ENCODE measurements around the gene TDO2. TPM values are rescaled to one million over a fixed set of nuclear protein-coding genes. Genes with fewer than 3 reads are reported as not detected.
"Not testable (repeated sequence)": the region's sequence is repeated elsewhere in the genome, so short reads cannot be mapped to it uniquely, and the experiment has no call there.

Gene TDO2
- total RNA-seq, 1 experiment from 2014 or later = 2.0 TPM

DNA sequence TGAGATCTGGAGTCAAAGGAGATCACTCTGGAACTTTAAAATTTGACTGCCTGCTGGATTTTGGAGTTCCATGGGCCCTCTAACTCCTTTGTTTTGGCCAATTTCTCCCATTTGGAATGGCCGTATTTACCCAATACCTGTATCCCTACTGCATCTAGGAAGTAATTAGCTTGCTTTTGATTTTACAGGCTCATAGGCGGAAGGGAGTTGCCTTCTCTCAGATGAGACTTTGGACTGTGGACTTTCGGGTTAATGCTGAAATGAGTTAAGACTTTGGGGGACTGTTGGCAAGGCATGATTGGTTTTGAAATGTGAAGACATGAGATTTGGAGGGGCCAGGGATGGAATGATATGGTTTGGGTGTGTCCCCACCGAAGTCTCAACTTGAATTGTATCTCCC is 31.1 kb downstream of the TDO2 start:
- H3K36me3 ChIP-seq (ENCODE audit: insufficient read depth, low read length); H3K4me3 ChIP-seq (ENCODE audit: low read length); H3K9me3 ChIP-seq (ENCODE audit: low read length); H3K27ac ChIP-seq (ENCODE audit: low read length); H3K9ac ChIP-seq (ENCODE audit: low read length); H2AFZ ChIP-seq (ENCODE audit: low read length); H4K20me1 ChIP-seq (ENCODE audit: insufficient read depth, low read depth, low read length); H3K79me2 ChIP-seq (ENCODE audit: low read length); DNase-seq; H3K9me2 ChIP-seq (replicated peaks; ENCODE audit: insufficient read depth, low read length); H3K27me3 ChIP-seq (ENCODE audit: low read length); H3K4me2 ChIP-seq (ENCODE audit: low read depth, low read length, poor library complexity, severe bottlenecking): not testable (repeated sequence)
- H3K4me1 ChIP-seq (ENCODE audit: low read length) = peaks cover 13% of the 10 kb centered on the region

GRCh38 chr4:155935389-155935986 is 32.0 kb downstream of the TDO2 start:
- no peak overlapping the region for H3K27ac ChIP-seq (ENCODE audit: low read length)
- H3K9me2 ChIP-seq (replicated peaks; ENCODE audit: insufficient read depth, low read length) = no peaks in the 10 kb centered on the region; the same call in 1 of the 2 replicates
- no peak overlapping the region for H3K4me2 ChIP-seq (ENCODE audit: low read depth, low read length, poor library complexity, severe bottlenecking)
- no peaks in the 10 kb centered on the region for H4K20me1 ChIP-seq (ENCODE audit: insufficient read depth, low read depth, low read length)
- H3K4me3 ChIP-seq (ENCODE audit: low read length) = no peak overlapping the region
- H3K79me2 ChIP-seq (ENCODE audit: low read length) = no peaks in the 10 kb centered on the region
- no peak overlapping the region for H3K9ac ChIP-seq (ENCODE audit: low read length)
- no peak for DNase-seq
- H3K4me1 ChIP-seq (ENCODE audit: low read length) = peaks cover 9% of the 10 kb centered on the region
- H3K36me3 ChIP-seq (ENCODE audit: insufficient read depth, low read length) = no peaks in the 10 kb centered on the region
- no peaks in the 10 kb centered on the region for H3K9me3 ChIP-seq (ENCODE audit: low read length)
- H3K27me3 ChIP-seq (ENCODE audit: low read length) = no peaks in the 10 kb centered on the region
- H2AFZ ChIP-seq (ENCODE audit: low read length) = no peak overlapping the region

DNA sequence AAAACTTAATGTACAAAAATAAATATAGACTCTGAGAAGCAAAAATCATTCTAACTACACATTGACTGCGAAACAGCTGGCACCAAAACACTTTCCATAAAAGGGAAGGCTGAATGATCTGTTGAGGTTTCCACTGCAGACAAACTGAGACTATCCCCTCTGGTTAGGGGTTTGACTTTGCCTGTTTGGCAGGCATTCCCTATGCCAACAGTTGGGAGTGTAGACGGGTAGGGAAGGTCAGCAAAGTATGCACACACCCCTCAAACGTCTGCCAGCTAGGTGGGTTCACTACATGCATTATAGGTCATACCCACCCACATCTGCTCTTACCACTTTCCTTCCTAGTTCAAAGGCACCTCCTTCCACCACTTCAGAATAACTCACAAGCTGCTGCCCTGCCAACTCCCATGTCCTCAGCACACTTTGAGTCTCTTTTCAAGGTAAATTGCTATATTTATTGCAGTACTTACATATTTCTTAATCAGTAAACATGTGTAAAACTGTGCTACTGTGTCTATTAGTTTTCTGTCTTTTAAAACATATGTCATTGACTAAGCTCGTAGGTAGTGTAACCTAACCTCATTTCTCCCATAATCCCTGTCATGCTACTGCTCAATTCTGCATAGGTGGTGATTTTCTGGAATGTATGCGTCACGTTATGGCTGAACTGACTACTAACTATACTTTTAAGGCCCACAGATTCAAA is 37.7 kb downstream of the TDO2 start:
- H2AFZ ChIP-seq (ENCODE audit: low read length) = 0 out of 2 replicates have a peak overlapping the region, but pooled peaks have one; percentile 10
- H3K9me3 ChIP-seq (ENCODE audit: low read length) = no peaks in the 10 kb centered on the region
- no peak overlapping the region for H3K27ac ChIP-seq (ENCODE audit: low read length)
- peaks cover 5% of the 10 kb centered on the region for H3K4me1 ChIP-seq (ENCODE audit: low read length)
- DNase-seq = no peak
- H3K9me2 ChIP-seq (replicated peaks; ENCODE audit: insufficient read depth, low read length) = no peaks in the 10 kb centered on the region
- H3K4me2 ChIP-seq (ENCODE audit: low read depth, low read length, poor library complexity, severe bottlenecking) = no peak overlapping the region
- no peaks in the 10 kb centered on the region for H3K27me3 ChIP-seq (ENCODE audit: low read length)
- no peaks in the 10 kb centered on the region for H3K79me2 ChIP-seq (ENCODE audit: low read length)
- no peak overlapping the region for H3K4me3 ChIP-seq (ENCODE audit: low read length)
- no peak overlapping the region for H3K9ac ChIP-seq (ENCODE audit: low read length)
- no peaks in the 10 kb centered on the region for H4K20me1 ChIP-seq (ENCODE audit: insufficient read depth, low read depth, low read length)
- no peaks in the 10 kb centered on the region for H3K36me3 ChIP-seq (ENCODE audit: insufficient read depth, low read length)

DNA sequence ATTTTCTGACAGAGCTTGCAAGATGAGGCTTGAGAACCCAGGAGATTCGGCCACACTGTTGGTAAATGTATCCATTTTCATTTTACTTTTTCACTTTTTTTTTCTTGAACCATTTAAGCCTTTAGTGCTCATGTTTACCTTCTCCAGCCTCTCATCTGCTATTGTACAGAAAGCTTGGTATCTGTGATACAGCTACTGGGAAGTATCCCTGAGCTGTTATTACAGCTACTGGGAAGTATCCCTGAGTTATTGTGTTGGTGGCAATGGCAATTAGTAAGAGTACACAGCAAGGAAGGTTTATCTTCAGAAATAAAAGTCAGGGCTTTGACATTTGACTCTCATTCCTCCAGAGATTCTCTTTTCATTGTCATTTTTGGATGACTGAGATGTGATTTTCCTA is 38.3 kb downstream of the TDO2 start:
- Histone ChIP-seq H3K4me3 (ENCODE audit: low read length) (no peak overlapping the region), H3K9ac (ENCODE audit: low read length) (no peak overlapping the region), H4K20me1 (ENCODE audit: insufficient read depth, low read depth, low read length) (no peaks in the 10 kb centered on the region), H3K27ac (ENCODE audit: low read length) (no peak overlapping the region), H3K9me2 (replicated peaks; ENCODE audit: insufficient read depth, low read length) (no peaks in the 10 kb centered on the region), H3K4me1 (ENCODE audit: low read length) (no peaks in the 10 kb centered on the region), H3K4me2 (ENCODE audit: low read depth, low read length, poor library complexity, severe bottlenecking) (no peak overlapping the region), H3K9me3 (ENCODE audit: low read length) (no peaks in the 10 kb centered on the region), H2AFZ (ENCODE audit: low read length) (no peak overlapping the region), H3K27me3 (ENCODE audit: low read length) (no peaks in the 10 kb centered on the region), H3K79me2 (ENCODE audit: low read length) (no peaks in the 10 kb centered on the region), H3K36me3 (ENCODE audit: insufficient read depth, low read length) (no peaks in the 10 kb centered on the region)
- DNase-seq = no peak

- H3K4me1 ChIP-seq (ENCODE audit: low read length) = no peaks in the 10 kb centered on the region
- no peak overlapping the region for H3K4me3 ChIP-seq (ENCODE audit: low read length)
Observed at GRCh38 chr4:155943605-155944291, 40.3 kb downstream of the TDO2 start.

GRCh38 chr4:155944516-155944915 is 41.0 kb downstream of the TDO2 start:
- Histone ChIP-seq H3K9me2 (replicated peaks; ENCODE audit: insufficient read depth, low read length) (no peaks in the 10 kb centered on the region), H3K27me3 (ENCODE audit: low read length) (no peaks in the 10 kb centered on the region), H3K79me2 (ENCODE audit: low read length) (no peaks in the 10 kb centered on the region), H3K4me1 (ENCODE audit: low read length) (no peaks in the 10 kb centered on the region), H3K9ac (ENCODE audit: low read length) (no peak overlapping the region), H3K4me3 (ENCODE audit: low read length) (no peak overlapping the region), H3K36me3 (ENCODE audit: insufficient read depth, low read length) (no peaks in the 10 kb centered on the region), H3K4me2 (ENCODE audit: low read depth, low read length, poor library complexity, severe bottlenecking) (no peak overlapping the region), H4K20me1 (ENCODE audit: insufficient read depth, low read depth, low read length) (no peaks in the 10 kb centered on the region), H3K27ac (ENCODE audit: low read length) (no peak overlapping the region), H2AFZ (ENCODE audit: low read length) (no peak overlapping the region), H3K9me3 (ENCODE audit: low read length) (no peaks in the 10 kb centered on the region)
- DNase-seq = no peak

More at GRCh38 chr4:155943605-155944291, 40.3 kb downstream of the TDO2 start:
- H3K27me3 ChIP-seq (ENCODE audit: low read length) = no peaks in the 10 kb centered on the region
- H3K9me2 ChIP-seq (replicated peaks; ENCODE audit: insufficient read depth, low read length) = no peaks in the 10 kb centered on the region
- no peaks in the 10 kb centered on the region for H3K79me2 ChIP-seq (ENCODE audit: low read length)
- H2AFZ ChIP-seq (ENCODE audit: low read length) = no peak overlapping the region
- no peak overlapping the region for H3K4me2 ChIP-seq (ENCODE audit: low read depth, low read length, poor library complexity, severe bottlenecking)
- H3K9me3 ChIP-seq (ENCODE audit: low read length) = no peaks in the 10 kb centered on the region
- H3K9ac ChIP-seq (ENCODE audit: low read length) = no peak overlapping the region
- no peak for DNase-seq
- no peaks in the 10 kb centered on the region for H3K36me3 ChIP-seq (ENCODE audit: insufficient read depth, low read length)
- H4K20me1 ChIP-seq (ENCODE audit: insufficient read depth, low read depth, low read length) = no peaks in the 10 kb centered on the region
- H3K27ac ChIP-seq (ENCODE audit: low read length) = no peak overlapping the region

GRCh38 chr4:155946486-155946885 is 43.0 kb downstream of the TDO2 start:
- Histone ChIP-seq H3K9ac (ENCODE audit: low read length) (no peak overlapping the region), H3K4me2 (ENCODE audit: low read depth, low read length, poor library complexity, severe bottlenecking) (no peak overlapping the region), H3K9me2 (replicated peaks; ENCODE audit: insufficient read depth, low read length) (no peaks in the 10 kb centered on the region), H3K79me2 (ENCODE audit: low read length) (no peaks in the 10 kb centered on the region), H3K27ac (ENCODE audit: low read length) (no peak overlapping the region), H3K36me3 (ENCODE audit: insufficient read depth, low read length) (no peaks in the 10 kb centered on the region), H3K4me3 (ENCODE audit: low read length) (no peak overlapping the region), H3K4me1 (ENCODE audit: low read length) (no peaks in the 10 kb centered on the region), H3K27me3 (ENCODE audit: low read length) (no peaks in the 10 kb centered on the region), H3K9me3 (ENCODE audit: low read length) (no peaks in the 10 kb centered on the region), H4K20me1 (ENCODE audit: insufficient read depth, low read depth, low read length) (no peaks in the 10 kb centered on the region), H2AFZ (ENCODE audit: low read length) (no peak overlapping the region)
- no peak for DNase-seq

DNA sequence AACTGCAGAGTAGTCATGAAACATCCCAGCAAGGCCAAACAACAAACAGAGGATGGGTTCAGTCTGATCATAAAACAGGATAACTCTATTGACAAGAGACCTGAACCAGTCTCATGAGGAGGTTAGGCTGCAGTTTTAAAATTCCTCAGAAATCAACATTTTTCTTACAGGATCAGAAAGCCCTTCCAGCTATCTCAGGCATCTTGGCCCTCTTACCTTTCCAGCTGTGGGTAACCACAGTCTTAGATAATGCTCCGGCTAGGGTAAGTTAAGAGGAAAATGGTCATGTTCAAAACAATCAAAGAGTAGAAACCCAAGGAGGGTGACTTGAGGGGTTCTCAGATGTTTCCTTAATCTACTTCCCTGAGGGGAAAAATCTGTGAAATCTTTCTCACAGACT is 45.0 kb downstream of the TDO2 start:
- Histone ChIP-seq H3K4me2 (ENCODE audit: low read depth, low read length, poor library complexity, severe bottlenecking) (no peak overlapping the region), H3K79me2 (ENCODE audit: low read length) (no peaks in the 10 kb centered on the region), H3K9me3 (ENCODE audit: low read length) (no peaks in the 10 kb centered on the region), H3K36me3 (ENCODE audit: insufficient read depth, low read length) (no peaks in the 10 kb centered on the region), H3K9me2 (replicated peaks; ENCODE audit: insufficient read depth, low read length) (no peaks in the 10 kb centered on the region), H3K27me3 (ENCODE audit: low read length) (no peaks in the 10 kb centered on the region), H3K4me3 (ENCODE audit: low read length) (no peak overlapping the region), H3K4me1 (ENCODE audit: low read length) (peaks cover 6% of the 10 kb centered on the region), H3K27ac (ENCODE audit: low read length) (no peak overlapping the region), H2AFZ (ENCODE audit: low read length) (no peak overlapping the region), H4K20me1 (ENCODE audit: insufficient read depth, low read depth, low read length) (no peaks in the 10 kb centered on the region), H3K9ac (ENCODE audit: low read length) (no peak overlapping the region)
- no peak for DNase-seq

Data from Karpas-422 (cell line).